ENCODE measurements around the gene MLH1. TPM values are rescaled to one million over a fixed set of nuclear protein-coding genes. Genes with fewer than 3 reads are reported as not detected.

MLH1 gene
- total RNA-seq, 2 donors from 2014 or later, result 17.5 to 36.5 TPM

GRCh38 chr3:36989005-36989404 is 4.3 kb upstream of the MLH1 start:
- no peak for TF ChIP-seq CTCF (IDR thresholded peaks at IDR 0.05)
- no peak overlapping the region for H3K9ac ChIP-seq (ENCODE audit: low read depth in 2 of 2, low read length in 2 of 2)
- no peaks in the 10 kb centered on the region for H3K4me1 ChIP-seq
- intact Hi-C loops (cut with DNase I), result no loop called here
- H3K36me3 ChIP-seq, result peaks cover 5% of the 10 kb centered on the region
- no peaks in the 10 kb centered on the region for H3K27me3 ChIP-seq
- H3K27ac ChIP-seq, result no peak overlapping the region
- no peak for DNase-seq
- no peak overlapping the region for H3K4me3 ChIP-seq
- no peaks in the 10 kb centered on the region for H3K9me3 ChIP-seq

- H3K9ac ChIP-seq (ENCODE audit: low read depth in 2 of 2, low read length in 2 of 2), result no peak overlapping the region
- no peak overlapping the region for H3K4me3 ChIP-seq
Measured at GRCh38 chr3:36989568-36989967, 3.8 kb upstream of the MLH1 start.

GRCh38 chr3:36991147-36991546 is 2.2 kb upstream of the MLH1 start:
- H3K36me3 ChIP-seq, result peaks cover 5% of the 10 kb centered on the region
- no peak overlapping the region for H3K4me3 ChIP-seq
- intact Hi-C loops (cut with DNase I), result no loop called here
- no peaks in the 10 kb centered on the region for H3K9me3 ChIP-seq
- H3K27me3 ChIP-seq, result no peaks in the 10 kb centered on the region
- no peak overlapping the region for H3K27ac ChIP-seq
- H3K9ac ChIP-seq (ENCODE audit: low read depth in 2 of 2, low read length in 2 of 2), result no peak overlapping the region
- no peaks in the 10 kb centered on the region for H3K4me1 ChIP-seq
- TF ChIP-seq CTCF (IDR thresholded peaks at IDR 0.05), result no peak
- no peak for DNase-seq

More at GRCh38 chr3:36989568-36989967, 3.8 kb upstream of the MLH1 start:
- DNase-seq, result no peak
- Histone ChIP-seq H3K4me1 (no peaks in the 10 kb centered on the region), H3K36me3 (peaks cover 5% of the 10 kb centered on the region), H3K27me3 (no peaks in the 10 kb centered on the region), H3K9me3 (no peaks in the 10 kb centered on the region), H3K27ac (no peak overlapping the region)
- TF ChIP-seq CTCF (IDR thresholded peaks at IDR 0.05), result no peak
- intact Hi-C loops (cut with DNase I), result no loop called here

GRCh38 chr3:36991923-36992805 is 1.2 kb upstream of the MLH1 start:
- Histone ChIP-seq H3K4me1 (no peaks in the 10 kb centered on the region), H3K27me3 (no peaks in the 10 kb centered on the region), H3K36me3 (no peaks in the 10 kb centered on the region), H3K9me3 (no peaks in the 10 kb centered on the region), H3K4me3 (peak overlapping the region; percentile 53), H3K27ac (peak overlapping the region; percentile 97), H3K9ac (ENCODE audit: low read depth in 2 of 2, low read length in 2 of 2) (peak overlapping the region; percentile 90 to 93)
- intact Hi-C loops (cut with DNase I), result no loop called here
- no peak for TF ChIP-seq CTCF (IDR thresholded peaks at IDR 0.05)
- no peak for DNase-seq

GRCh38 chr3:36992806-36993325 is 452 bp upstream of the MLH1 start, which contains the start of gene EPM2AIP1:
TSS of gene EPM2AIP1 (minus strand) at chr3:36993131. CDS start at chr3:36993077, 54 bp downstream.
- intact Hi-C loops (cut with DNase I), result no loop called here
- DNase-seq, result no peak
- no peak for TF ChIP-seq CTCF (IDR thresholded peaks at IDR 0.05)
- no peaks in the 10 kb centered on the region for H3K9me3 ChIP-seq
- peak within 1 kb of the TSS; percentile 97 for H3K27ac ChIP-seq
- H3K9ac ChIP-seq (ENCODE audit: low read depth in 2 of 2, low read length in 2 of 2), result peak within 1 kb of the TSS; percentile 90 to 93
- H3K4me3 ChIP-seq, result peak within 1 kb of the TSS; percentile 53
- H3K4me1 ChIP-seq, result no peaks in the 10 kb centered on the region
- no peaks in the 10 kb centered on the region for H3K36me3 ChIP-seq
- H3K27me3 ChIP-seq, result no peaks in the 10 kb centered on the region
